CD4-positive, alpha-beta T cell treated with Interleukin-6 at 100 ng/mL for 8 hours (primary cell): ENCODE measurements around the gene RALBP1.

ENCODE experiments used
- DNase-seq: peaks from one replicate; pipeline ENCODE4 v3.0.0-alpha.2; 2020; ENCODE audit warnings: mixed read lengths, low spot score

RALBP1 gene

GRCh38 chr18:9549405-9549804, 74.1 kb downstream of the RALBP1 start:
- no peak for DNase-seq

- no peak for DNase-seq
Observed at GRCh38 chr18:9550429-9550828, 75.1 kb downstream of the RALBP1 start.

- DNase-seq = no peak
Observed at GRCh38 chr18:9552191-9552590, 76.9 kb downstream of the RALBP1 start.

- DNase-seq = no peak
Observed at GRCh38 chr18:9552616-9553015, 77.3 kb downstream of the RALBP1 start.

GRCh38 chr18:9557250-9557943, 82.1 kb downstream of the RALBP1 start:
- no peak for DNase-seq

GRCh38 chr18:9558387-9559064, 83.2 kb downstream of the RALBP1 start:
- no peak for DNase-seq

GRCh38 chr18:9559253-9559652, 83.9 kb downstream of the RALBP1 start:
- DNase-seq = no peak

GRCh38 chr18:9561759-9562158, 86.4 kb downstream of the RALBP1 start:
- no peak for DNase-seq

- no peak for DNase-seq
Observed at GRCh38 chr18:9562584-9562983, 87.3 kb downstream of the RALBP1 start.

- no peak for DNase-seq
Observed at GRCh38 chr18:9563331-9563730, 88.0 kb downstream of the RALBP1 start.

GRCh38 chr18:9565407-9565806, 90.1 kb downstream of the RALBP1 start:
- no peak for DNase-seq

- DNase-seq = no peak
Observed at GRCh38 chr18:9568186-9568585, 92.9 kb downstream of the RALBP1 start.

- no peak for DNase-seq
Observed at GRCh38 chr18:9569178-9569577, 93.9 kb downstream of the RALBP1 start.

- DNase-seq = no peak
Observed at GRCh38 chr18:9570255-9570654, 94.9 kb downstream of the RALBP1 start.

- no peak for DNase-seq
Observed at GRCh38 chr18:9571546-9571945, 96.2 kb downstream of the RALBP1 start.

- no peak for DNase-seq
Observed at GRCh38 chr18:9574473-9575115, 99.3 kb downstream of the RALBP1 start.

GRCh38 chr18:9575558-9575957, 100.2 kb downstream of the RALBP1 start:
- DNase-seq = no peak

- no peak for DNase-seq
Observed at GRCh38 chr18:9577361-9577760, 102.0 kb downstream of the RALBP1 start.

- DNase-seq = no peak
Observed at GRCh38 chr18:9578306-9578705, 103.0 kb downstream of the RALBP1 start.

GRCh38 chr18:9581667-9582066, 106.4 kb downstream of the RALBP1 start:
- DNase-seq = no peak

GRCh38 chr18:9586814-9587213, 111.5 kb downstream of the RALBP1 start:
- no peak for DNase-seq
